H1 (cell line): Measurements from ENCODE around the gene GDAP2. TPM values are rescaled to one million over a fixed set of nuclear protein-coding genes. Genes with fewer than 3 reads are reported as not detected.

Experiments used
- CTCF ChIA-PET: fragments of 300-600 bp; sonication (Branson Sonifier 250); formaldehyde crosslinking; loops from one replicate; lab custom pipeline; 2021; ENCODE audit not compliant: partially characterized antibody; lab: Charles Lee
- POLR2A ChIA-PET: fragments of 300-600 bp; sonication (Branson Sonifier 250); formaldehyde crosslinking; loops from one replicate; lab custom pipeline; 2021; ENCODE audit warnings: inconsistent platforms; ENCODE audit not compliant: partially characterized antibody; lab: Charles Lee
- DNase-seq, 2 experiments: peaks; one replicate each; pipeline versions ENCODE4 v3.0.0 to v3.0.0-alpha.2; 2010 to 2022; ENCODE audit warnings: low spot score in 2 of 2, low read depth in 1 of 2, mixed read lengths in 1 of 2
- FAIRE-seq: peaks from 2 replicates; lab custom pipeline; 2011; peaks lifted over from hg19 to GRCh38; lab: Jason Lieb, UNC
- H2AFZ ChIP-seq: 2 replicates; pipeline ENCODE4 v1.8.1; 2012; ENCODE audit warnings: low read length, inconsistent platforms
- H2AK5ac ChIP-seq: 2 replicates; pipeline ENCODE4 v1.6.1; 2013; ENCODE audit warnings: low read depth, low read length
- H2BK120ac ChIP-seq: replicated peaks from 2 replicates; pipeline ENCODE3; 2013; ENCODE audit warnings: low read depth, low read length, inconsistent platforms
- H2BK12ac ChIP-seq: 2 replicates; pipeline ENCODE4 v1.6.1; 2013; ENCODE audit warnings: low read depth, low read length
- H2BK15ac ChIP-seq: 2 replicates; pipeline ENCODE4 v1.6.1; 2013; ENCODE audit warnings: low read length
- H2BK20ac ChIP-seq: 2 replicates; pipeline ENCODE4 v1.6.1; 2013; ENCODE audit warnings: low read length
- H2BK5ac ChIP-seq: 2 replicates; pipeline ENCODE4 v1.6.1; 2013; ENCODE audit warnings: low read depth, low read length
- H3K14ac ChIP-seq: 2 replicates; pipeline ENCODE4 v1.6.1; 2013; ENCODE audit warnings: inconsistent platforms; ENCODE audit not compliant: insufficient read length
- H3K18ac ChIP-seq: 2 replicates; pipeline ENCODE4 v1.6.1; 2013; ENCODE audit warnings: low read length; ENCODE audit errors: extremely low read depth
- H3K23ac ChIP-seq: 2 replicates; pipeline ENCODE4 v1.6.1; 2013; ENCODE audit warnings: inconsistent platforms; ENCODE audit not compliant: insufficient read length
- H3K23me2 ChIP-seq: 2 replicates; pipeline ENCODE4 v1.6.1; 2013; ENCODE audit warnings: low read depth, low read length
- H3K27ac ChIP-seq: 2 replicates; pipeline ENCODE4 v1.6.1; 2011; ENCODE audit warnings: low read depth, low read length, inconsistent platforms
- H3K27me3 ChIP-seq, 4 experiments: replicated peaks in 1 of 4; 1 replicate in 1 of 4; 2 replicates in 3 of 4; pipeline versions ENCODE4 v1.6.1 to v1.8.1; 2011 to 2013; ENCODE audit warnings: low read length in 3 of 4, mild to moderate bottlenecking in 3 of 4, inconsistent platforms in 2 of 4, mixed read lengths in 2 of 4, moderate library complexity in 1 of 4; ENCODE audit not compliant: control insufficient read depth in 3 of 4, insufficient read depth in 3 of 4; ENCODE audit errors: extremely low read depth in 1 of 4
- H3K36me3 ChIP-seq, 4 experiments: 2 replicates each; pipeline versions ENCODE4 v1.6.1 to v1.8.1; 2011 to 2013; ENCODE audit warnings: mild to moderate bottlenecking in 4 of 4, low read length in 3 of 4, moderate library complexity in 2 of 4, control low read depth in 1 of 4, inconsistent platforms in 1 of 4; ENCODE audit not compliant: insufficient read depth in 4 of 4, control insufficient read depth in 2 of 4
- H3K4ac ChIP-seq: replicated peaks from 2 replicates; pipeline ENCODE3; 2013; ENCODE audit warnings: low read length, low read depth, mixed read lengths, inconsistent platforms; ENCODE audit not compliant: insufficient read length
- H3K4me1 ChIP-seq, 4 experiments: replicated peaks in 1 of 4; 1 replicate in 1 of 4; 2 replicates in 3 of 4; pipeline versions ENCODE4 v1.6.1 to v1.8.1; 2011 to 2013; ENCODE audit warnings: low read length in 3 of 4, inconsistent platforms in 2 of 4, mixed read lengths in 1 of 4; ENCODE audit not compliant: insufficient read depth in 4 of 4, control insufficient read depth in 3 of 4
- H3K4me2 ChIP-seq, 2 experiments: 2 replicates each; pipeline versions ENCODE4 v1.6.1 to v1.8.1; 2011 to 2013; ENCODE audit warnings: low read depth in 2 of 2, low read length in 2 of 2, control low read depth in 1 of 2, inconsistent platforms in 1 of 2, mild to moderate bottlenecking in 1 of 2; ENCODE audit not compliant: insufficient read depth in 1 of 2
- H3K4me3 ChIP-seq, 4 experiments: fragments of 200-600, 300-600 bp in 1 of 4; sonication (generic), shearing (Covaris generic), sonication (Bioruptor Twin) in 1 of 4; 2 replicates each; pipeline versions ENCODE4 v1.5.1 to v1.8.1; 2011 to 2016; ENCODE audit warnings: low read length in 4 of 4, low read depth in 3 of 4, control low read depth in 2 of 4, inconsistent platforms in 2 of 4, mild to moderate bottlenecking in 2 of 4, mixed read lengths in 1 of 4, moderate library complexity in 1 of 4; ENCODE audit not compliant: insufficient read depth in 2 of 4; ENCODE audit errors: extremely low read depth in 1 of 4
- H3K56ac ChIP-seq: replicated peaks from 2 replicates; pipeline ENCODE3; 2013; ENCODE audit warnings: low read depth, mild to moderate bottlenecking, mixed read lengths, low read length, inconsistent platforms; ENCODE audit not compliant: insufficient read length
- H3K79me1 ChIP-seq: 2 replicates; pipeline ENCODE4 v1.6.1; 2013; ENCODE audit warnings: low read depth, low read length, control low read depth
- H3K79me2 ChIP-seq, 2 experiments: 2 replicates each; pipeline versions ENCODE4 v1.6.1 to v1.8.1; 2012 to 2013; ENCODE audit warnings: low read length in 2 of 2, mild to moderate bottlenecking in 2 of 2, inconsistent platforms in 1 of 2; ENCODE audit not compliant: insufficient read depth in 2 of 2, control insufficient read depth in 1 of 2
- H3K9ac ChIP-seq, 4 experiments: replicated peaks in 1 of 4; 1 replicate in 1 of 4; 2 replicates in 3 of 4; pipeline versions ENCODE4 v1.6.1 to v1.8.1; 2011 to 2013; ENCODE audit warnings: low read depth in 3 of 4, low read length in 3 of 4, control low read depth in 2 of 4, mild to moderate bottlenecking in 2 of 4, moderate library complexity in 2 of 4, inconsistent platforms in 1 of 4; ENCODE audit errors: extremely low read depth in 1 of 4
- H3K9me3 ChIP-seq, 2 experiments: 2 replicates each; pipeline versions ENCODE4 v1.6.1 to v1.8.1; 2012 to 2013; ENCODE audit warnings: mild to moderate bottlenecking in 2 of 2, moderate library complexity in 2 of 2, control low read depth in 1 of 2, inconsistent platforms in 1 of 2, low read depth in 1 of 2, low read length in 1 of 2, mixed read lengths in 1 of 2; ENCODE audit not compliant: insufficient read depth in 2 of 2
- H4K20me1 ChIP-seq, 2 experiments: replicated peaks in 1 of 2; 2 replicates each; pipeline versions ENCODE3 to v1.8.1; 2011 to 2013; ENCODE audit warnings: inconsistent platforms in 2 of 2, low read length in 2 of 2, mild to moderate bottlenecking in 1 of 2; ENCODE audit not compliant: insufficient read depth in 2 of 2, control insufficient read depth in 1 of 2
- H4K5ac ChIP-seq: 2 replicates; pipeline ENCODE4 v1.6.1; 2013; ENCODE audit warnings: low read length, low read depth, mixed read lengths, inconsistent platforms; ENCODE audit not compliant: insufficient read length
- H4K8ac ChIP-seq: 2 replicates; pipeline ENCODE4 v1.8.0; 2013; ENCODE audit warnings: mild to moderate bottlenecking, moderate library complexity, low read length, inconsistent platforms; ENCODE audit not compliant: insufficient read depth; ENCODE audit errors: extremely low read depth
- H4K91ac ChIP-seq: replicated peaks from 2 replicates; pipeline ENCODE3; 2013; ENCODE audit warnings: low read length, mixed read lengths, inconsistent platforms; ENCODE audit not compliant: insufficient read length
- BCL11A ChIP-seq, 2 experiments: IDR thresholded peaks; one replicate each; pipeline ENCODE4 v1.6.1; 2011; ENCODE audit warnings: low read depth in 2 of 2, low read length in 2 of 2, mild to moderate bottlenecking in 2 of 2
- CBX8 ChIP-seq: fragments of 300-800, 300-1000 bp; sonication (generic); IDR thresholded peaks from 2 replicates; pipeline ENCODE4 v1.7.1; 2016; ENCODE audit warnings: low read depth, low read length, borderline replicate concordance
- CREB1 ChIP-seq: IDR thresholded peaks from 2 replicates; pipeline ENCODE4 v1.6.1; 2012; ENCODE audit warnings: inconsistent platforms
- CTBP2 ChIP-seq: IDR thresholded peaks from 2 replicates; pipeline ENCODE4 v1.7.0; 2011; ENCODE audit warnings: borderline replicate concordance, mild to moderate bottlenecking, moderate library complexity, mixed read lengths, low read length; ENCODE audit not compliant: insufficient read depth, insufficient read length
- HDAC6 ChIP-seq: IDR thresholded peaks from one replicate; pipeline ENCODE4 v1.7.1; 2012; ENCODE audit warnings: low read depth, mild to moderate bottlenecking, inconsistent platforms, low read length, moderate library complexity
- JUND ChIP-seq: IDR thresholded peaks from 2 replicates; pipeline ENCODE4 v1.6.1; 2011; ENCODE audit warnings: mild to moderate bottlenecking, improper control_type of control experiment, low read length
- MAFK ChIP-seq: IDR thresholded peaks from 2 replicates; pipeline ENCODE4 v1.6.1; 2012; ENCODE audit warnings: low read depth, mild to moderate bottlenecking, improper control_type of control experiment, low read length
- MAX ChIP-seq: IDR thresholded peaks from 2 replicates; pipeline ENCODE4 v1.6.1; 2012; ENCODE audit warnings: inconsistent platforms
- RAD21 ChIP-seq, 2 experiments: IDR thresholded peaks in 1 of 2; conservative IDR thresholded peaks in 1 of 2; 2 replicates each; pipeline ENCODE4 v1.6.1; 2011; ENCODE audit warnings: low read depth in 2 of 2, low read length in 2 of 2, improper control_type of control experiment in 1 of 2, inconsistent platforms in 1 of 2, mild to moderate bottlenecking in 1 of 2, moderate library complexity in 1 of 2
- RNF2 ChIP-seq: fragments of 200-900, 300-1000 bp; sonication (generic); IDR thresholded peaks from 2 replicates; pipeline ENCODE4 v1.7.1; 2016; ENCODE audit warnings: borderline replicate concordance, low read depth, mild to moderate bottlenecking, antibody characterized with exemption, low read length; ENCODE audit not compliant: poor library complexity, severe bottlenecking; ENCODE audit errors: missing control alignments
- WGBS, 2 experiments: shearing (Covaris generic) in 1 of 2; methylation state at CpG; one replicate each; pipeline versions ENCODE4 v1.1.6 to v1.1.7; 2013 to 2015; ENCODE audit warnings: low lambda C conversion rate in 2 of 2, mixed read lengths in 2 of 2, inconsistent platforms in 1 of 2, low coverage in 1 of 2, missing lambda C conversion rate in 1 of 2; ENCODE audit not compliant: insufficient replicate concordance in 2 of 2, insufficient coverage in 1 of 2, insufficient read length in 1 of 2; ENCODE audit errors: extremely low coverage in 1 of 2, missing lambda C conversion rate in 1 of 2; 5-methylcytosine and 5-hydroxymethylcytosine counted together
- polyA plus RNA-seq, 7 experiments: library from polyadenylated mRNA; depleted of rRNA in 3 of 7; stranded (reverse) in 5 of 7; unstranded in 2 of 7; fragments of >200 nt in 5 of 7; fragments of 200-250 nt in 2 of 7; gene quantifications; 1 replicate in 5 of 7; 2 replicates in 1 of 7; 4 replicates in 1 of 7; pipeline versions ENCODE4 v1.2.1 to v1.2.3, GENCODE V29; 2011 to 2013; ENCODE audit warnings: missing spikeins in 2 of 7, mixed read lengths in 2 of 7
- total RNA-seq: library from RNA; stranded (reverse); fragmentation: NEBNext Ultra II Directional; extraction: Animal tissue kit (Norgen Biotek cat#: 25700); gene quantifications from 2 replicates; pipeline ENCODE4 v1.2.1, GENCODE V29; 2021

Gene GDAP2
- total and polyA plus RNA-seq, 2 of the 8 experiments (the other 6 are each of a cell fraction or from before 2014, with no cell fraction given) = 8.6 to 27.8 TPM

- Histone ChIP-seq H3K27ac (no peak overlapping the region), H3K4me1 (no peaks in the 10 kb centered on the region; a peak in 2 of 7 replicates), H2AK5ac (no peak overlapping the region), H2BK15ac (no peak overlapping the region), H3K79me2 (no peaks in the 10 kb centered on the region), H3K4me2 (no peak overlapping the region), H3K23ac (no peak overlapping the region), H3K14ac (no peak overlapping the region), H3K18ac (no peak overlapping the region), H3K36me3 (no peaks in the 10 kb centered on the region), H2BK120ac (no peak overlapping the region), H3K27me3 (no peaks in the 10 kb centered on the region), H3K4ac (no peak overlapping the region), H2AFZ (no peak overlapping the region), H3K9ac (no peak overlapping the region), H3K9me3 (no peaks in the 10 kb centered on the region), H4K20me1 (no peaks in the 10 kb centered on the region), H2BK20ac (no peak overlapping the region), H3K4me3 (no peak overlapping the region), H4K8ac (no peak overlapping the region), H2BK5ac (no peak overlapping the region), H4K5ac (no peak overlapping the region), H3K56ac (no peak overlapping the region), H3K79me1 (no peaks in the 10 kb centered on the region), H4K91ac (no peak overlapping the region), H2BK12ac (no peak overlapping the region), H3K23me2 (no peaks in the 10 kb centered on the region)
- ChIA-PET POLR2A (no interaction called here), CTCF (interaction anchor here (0.7 to 3.5 kb wide), 11 partner anchors 9 to 281 kb away, joined by 3 to 15 read pairs (median 5); no protein-coding TSS in a partner anchor)
- DNase-seq (no peak), FAIRE-seq (no peak)
- no peak for TF ChIP-seq RNF2
- TF ChIP-seq JUND = no peak
- TF ChIP-seq CBX8 = no peak
- no peak for TF ChIP-seq RAD21 (IDR thresholded peaks at IDR 0.05 in 1 of 2, conservative IDR thresholded peaks at IDR 0.05 in 1 of 2; ENCODE audit: low read depth in 2 of 2, low read length in 2 of 2)
- no peak for TF ChIP-seq HDAC6
- no peak for TF ChIP-seq MAX
- TF ChIP-seq CREB1 = no peak
- no peak for TF ChIP-seq BCL11A (IDR thresholded peaks at IDR 0.05; ENCODE audit: low read depth in 2 of 2, low read length in 2 of 2)
- no peak for TF ChIP-seq MAFK
- no peak for TF ChIP-seq CTBP2
- WGBS, 2 experiments = 83% methylated on average over 6 of the region's 6 CpGs; no CpG with 5 or more reads in 1 of the 2 experiments
These were observed 114.3 kb downstream of the GDAP2 start for GRCh38 chr1:117814856-117815797.
